PC-9 (cell line): ENCODE measurements around the gene WDR37. TPM values are rescaled to one million over a fixed set of nuclear protein-coding genes. Genes with fewer than 3 reads are reported as not detected.

ENCODE experiments used
- BruUV-seq: library from RNA; stranded (reverse); fragments of 400-500 nt; replicated peaks from 2 replicates; lab custom pipeline; 2021; lab: Mats Ljungman, UMichigan
- CTCF ChIA-PET: fragments of 300-600 bp; sonication (Branson Sonifier 250); formaldehyde crosslinking; loops from one replicate; lab custom pipeline; 2022; ENCODE audit warnings: antibody characterized with exemption; lab: Charles Lee
- POLR2A ChIA-PET: fragments of 300-600 bp; sonication (Branson Sonifier 250); formaldehyde crosslinking; loops from one replicate; lab custom pipeline; 2022; ENCODE audit warnings: antibody characterized with exemption; ENCODE audit not compliant: unreplicated experiment; lab: Charles Lee
- DNase-seq, 2 experiments: peaks; one replicate each; pipeline versions ENCODE4 v3.0.0 to v3.0.0-alpha.2; 2015 to 2022; ENCODE audit warnings: mixed read lengths in 1 of 2
- H2AFZ ChIP-seq: fragments of 200-600 bp; sonication (generic); 2 replicates; pipeline ENCODE4 v1.8.1; 2017; ENCODE audit warnings: antibody characterized with exemption
- H3F3A ChIP-seq: fragments of 200-600 bp; sonication (generic); 2 replicates; pipeline ENCODE4 v1.8.1; 2017; ENCODE audit warnings: antibody characterized with exemption, mild to moderate bottlenecking, low read depth; ENCODE audit not compliant: insufficient read depth
- H3K27ac ChIP-seq: fragments of 200-600 bp; sonication (generic); 2 replicates; pipeline ENCODE4 v1.6.1; 2016; ENCODE audit warnings: mixed run types
- H3K27me3 ChIP-seq: fragments of 200-600 bp; sonication (generic); 2 replicates; pipeline ENCODE4 v1.6.1; 2016; ENCODE audit warnings: low read depth, mixed run types; ENCODE audit not compliant: insufficient read depth
- H3K36me3 ChIP-seq: fragments of 200-600 bp; sonication (generic); 2 replicates; pipeline ENCODE4 v1.6.1; 2016; ENCODE audit warnings: low read depth, mixed run types
- H3K4me1 ChIP-seq: fragments of 200-600 bp; sonication (generic); replicated peaks from 2 replicates; pipeline ENCODE4 v1.6.1; 2016; ENCODE audit warnings: mixed run types; ENCODE audit not compliant: insufficient read depth
- H3K4me2 ChIP-seq: fragments of 200-600 bp; sonication (generic); 2 replicates; pipeline ENCODE4 v1.6.1; 2017; ENCODE audit warnings: mixed run types
- H3K4me3 ChIP-seq: fragments of 200-600 bp; sonication (generic); 2 replicates; pipeline ENCODE4 v1.6.1; 2016; ENCODE audit warnings: mixed run types
- H3K79me2 ChIP-seq: fragments of 200-600 bp; sonication (generic); 2 replicates; pipeline ENCODE4 v1.6.1; 2017; ENCODE audit warnings: low read depth, mixed run types
- H3K9me2 ChIP-seq: fragments of 200-600 bp; sonication (generic); 2 replicates; pipeline ENCODE4 v1.8.1; 2017; ENCODE audit warnings: mild to moderate bottlenecking; ENCODE audit not compliant: insufficient read depth
- H3K9me3 ChIP-seq: fragments of 200-600 bp; sonication (generic); 2 replicates; pipeline ENCODE4 v1.8.1; 2016; ENCODE audit warnings: low read depth; ENCODE audit not compliant: insufficient read depth
- H4K20me1 ChIP-seq: fragments of 200-600 bp; sonication (generic); 2 replicates; pipeline ENCODE4 v1.8.1; 2017; ENCODE audit not compliant: insufficient read depth
- EZH2 ChIP-seq: fragments of 200-600 bp; sonication (generic); IDR thresholded peaks from 2 replicates; pipeline ENCODE4 v1.8.0; 2017; ENCODE audit warnings: antibody characterized with exemption, low read depth
- intact Hi-C: fragments of 100-400 bp; cut with micrococcal nuclease; formaldehyde crosslinking; loops from one replicate; pipeline ENCODE4 v1.10.0; 2022; ENCODE audit not compliant: unreplicated experiment
- total RNA-seq: library from RNA; stranded (reverse); gene quantifications from 2 replicates; pipeline ENCODE4 v1.2.3, GENCODE V29; 2021
- TF ChIP-seq, protein P1 (sequence below): fragments of 200-600 bp; sonication (generic); conservative IDR thresholded peaks from 2 replicates; pipeline ENCODE4 v1.6.1; 2017; ENCODE audit warnings: mixed run types, antibody characterized with exemption, mild to moderate bottlenecking, moderate library complexity

WDR37 gene
- total RNA-seq, 1 experiment from 2014 or later = 12.3 TPM

DNA sequence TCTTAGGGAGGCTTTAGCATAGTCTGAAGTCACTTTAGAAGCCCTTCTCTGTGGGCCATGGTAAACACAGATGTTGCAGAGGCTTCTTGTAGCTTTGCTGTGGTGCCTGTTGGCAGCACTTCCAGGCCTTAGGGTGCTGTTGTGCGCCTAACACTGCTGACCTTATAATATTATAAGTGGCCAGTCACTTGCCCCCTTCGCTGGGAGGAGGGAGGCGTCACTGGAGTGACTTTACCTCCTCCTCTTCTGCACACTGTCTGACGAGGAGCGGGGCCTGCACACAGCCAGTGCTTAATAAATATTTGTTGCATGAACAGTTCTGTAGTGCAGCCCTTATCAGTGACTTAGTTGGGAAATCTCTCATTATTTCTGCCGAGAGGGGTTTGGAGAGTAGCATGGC lies 63.3 kb downstream of the WDR37 start:
- H3K27me3 ChIP-seq = no peaks in the 10 kb centered on the region
- H3K27ac ChIP-seq = no peak overlapping the region
- POLR2A ChIA-PET = no interaction called here
- H2AFZ ChIP-seq = no peak overlapping the region
- no peak overlapping the region for H3K4me2 ChIP-seq
- H3K4me1 ChIP-seq = no peaks in the 10 kb centered on the region
- H4K20me1 ChIP-seq = no peaks in the 10 kb centered on the region
- no peaks in the 10 kb centered on the region for H3K36me3 ChIP-seq
- no peaks in the 10 kb centered on the region for H3K9me2 ChIP-seq
- intact Hi-C loops = loop anchor here (10.0 kb wide), 1 partner anchor 1925 kb away; no protein-coding TSS in a partner anchor
- no TSS peak for BruUV-seq
- no peaks in the 10 kb centered on the region for H3K79me2 ChIP-seq
- H3K4me3 ChIP-seq = no peak overlapping the region
- TF ChIP-seq EZH2 = no peak
- TF ChIP-seq, protein P1, sequence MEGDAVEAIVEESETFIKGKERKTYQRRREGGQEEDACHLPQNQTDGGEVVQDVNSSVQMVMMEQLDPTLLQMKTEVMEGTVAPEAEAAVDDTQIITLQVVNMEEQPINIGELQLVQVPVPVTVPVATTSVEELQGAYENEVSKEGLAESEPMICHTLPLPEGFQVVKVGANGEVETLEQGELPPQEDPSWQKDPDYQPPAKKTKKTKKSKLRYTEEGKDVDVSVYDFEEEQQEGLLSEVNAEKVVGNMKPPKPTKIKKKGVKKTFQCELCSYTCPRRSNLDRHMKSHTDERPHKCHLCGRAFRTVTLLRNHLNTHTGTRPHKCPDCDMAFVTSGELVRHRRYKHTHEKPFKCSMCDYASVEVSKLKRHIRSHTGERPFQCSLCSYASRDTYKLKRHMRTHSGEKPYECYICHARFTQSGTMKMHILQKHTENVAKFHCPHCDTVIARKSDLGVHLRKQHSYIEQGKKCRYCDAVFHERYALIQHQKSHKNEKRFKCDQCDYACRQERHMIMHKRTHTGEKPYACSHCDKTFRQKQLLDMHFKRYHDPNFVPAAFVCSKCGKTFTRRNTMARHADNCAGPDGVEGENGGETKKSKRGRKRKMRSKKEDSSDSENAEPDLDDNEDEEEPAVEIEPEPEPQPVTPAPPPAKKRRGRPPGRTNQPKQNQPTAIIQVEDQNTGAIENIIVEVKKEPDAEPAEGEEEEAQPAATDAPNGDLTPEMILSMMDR = no peak
- no peak for DNase-seq
- no peaks in the 10 kb centered on the region for H3F3A ChIP-seq
- no peaks in the 10 kb centered on the region for H3K9me3 ChIP-seq
- CTCF ChIA-PET = no interaction called here

DNA sequence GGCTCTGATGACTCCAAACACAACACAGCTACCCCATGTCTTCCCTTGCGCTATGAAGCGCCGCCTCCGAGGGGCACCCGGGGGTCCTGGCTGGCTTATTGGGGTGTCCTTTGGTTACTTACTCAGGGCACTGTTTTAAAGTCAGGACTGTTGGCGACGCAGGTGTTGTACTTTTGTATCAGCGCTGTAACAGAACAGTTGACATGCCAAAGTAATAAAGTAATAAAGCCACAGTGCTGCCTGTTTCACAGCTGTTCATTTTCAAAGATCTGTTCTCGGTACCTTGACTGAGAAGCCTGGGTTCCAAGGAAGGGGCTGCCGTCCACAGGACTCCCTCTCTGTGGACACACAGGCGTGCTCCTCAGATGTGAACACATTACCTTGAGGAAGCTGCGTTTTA lies 64.1 kb downstream of the WDR37 start:
- Histone ChIP-seq H3K27ac (no peak overlapping the region), H3K27me3 (no peaks in the 10 kb centered on the region), H3K9me3 (no peaks in the 10 kb centered on the region), H3K4me2 (no peak overlapping the region), H3K4me3 (no peak overlapping the region), H3K4me1 (no peaks in the 10 kb centered on the region), H4K20me1 (no peaks in the 10 kb centered on the region), H3F3A (no peaks in the 10 kb centered on the region), H3K36me3 (no peaks in the 10 kb centered on the region), H2AFZ (no peak overlapping the region), H3K9me2 (no peaks in the 10 kb centered on the region), H3K79me2 (no peaks in the 10 kb centered on the region)
- POLR2A ChIA-PET = no interaction called here
- no peak for DNase-seq
- CTCF ChIA-PET = no interaction called here
- TF ChIP-seq, protein P1 = no peak
- no peak for TF ChIP-seq EZH2
- intact Hi-C loops = no loop called here
- no TSS peak for BruUV-seq

DNA sequence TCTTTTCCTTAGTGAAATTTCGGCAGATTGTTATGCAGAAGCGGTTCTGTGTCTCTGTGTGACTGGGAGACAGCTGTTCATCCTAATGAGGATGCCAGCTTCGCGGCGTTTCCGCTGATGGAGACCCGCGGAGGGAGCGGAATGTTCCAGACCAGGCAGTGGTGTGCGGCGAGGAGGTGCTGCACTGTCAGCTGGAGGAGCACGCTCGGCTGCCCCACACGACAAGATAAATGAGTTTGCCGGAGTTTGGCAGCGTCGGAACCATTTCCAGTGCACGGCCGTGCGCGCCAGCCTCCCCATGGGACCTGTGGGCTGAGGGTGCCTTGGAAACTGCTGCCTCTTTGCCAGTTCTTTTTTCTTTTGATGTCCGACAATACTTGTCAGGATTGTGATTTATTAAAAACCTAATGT lies 64.6 kb downstream of the WDR37 start:
- H3F3A ChIP-seq = no peaks in the 10 kb centered on the region
- intact Hi-C loops = no loop called here
- no peak overlapping the region for H3K27ac ChIP-seq
- no peak overlapping the region for H3K4me3 ChIP-seq
- H3K4me1 ChIP-seq = no peaks in the 10 kb centered on the region
- no peak for DNase-seq
- H3K9me2 ChIP-seq = no peaks in the 10 kb centered on the region
- H3K36me3 ChIP-seq = no peaks in the 10 kb centered on the region
- ChIA-PET CTCF (no interaction called here), POLR2A (no interaction called here)
- H2AFZ ChIP-seq = no peak overlapping the region
- no peak overlapping the region for H3K4me2 ChIP-seq
- TF ChIP-seq EZH2 = no peak
- TF ChIP-seq, protein P1 = no peak
- H3K27me3 ChIP-seq = no peaks in the 10 kb centered on the region
- H3K79me2 ChIP-seq = no peaks in the 10 kb centered on the region
- no peaks in the 10 kb centered on the region for H3K9me3 ChIP-seq
- no TSS peak for BruUV-seq
- no peaks in the 10 kb centered on the region for H4K20me1 ChIP-seq
